Prostate gland (tissue), 2 donors: ENCODE results near the gene ZNF775. TPM values are rescaled to one million over a fixed set of nuclear protein-coding genes. Genes with fewer than 3 reads are reported as not detected.
A peak's percentile ranks its signal among the peaks of the same experiment; 100 is the strongest.

Source experiments
- DNase-seq: peaks from one replicate; pipeline ENCODE4 v3.0.0-alpha.2; 2019; ENCODE audit warnings: low spot score
- H3K27ac ChIP-seq, 2 donors: fragments of 200-600 bp; sonication (generic); 2 replicates each; pipeline ENCODE4 v1.5.1; 2017 to 2019
- H3K27me3 ChIP-seq: fragments of 200-600 bp; sonication (generic); replicated peaks from 2 replicates; pipeline ENCODE4 v1.5.1; 2019; ENCODE audit not compliant: insufficient read depth
- H3K36me3 ChIP-seq, 2 donors: fragments of 200-600 bp; sonication (generic); 1 replicate in 1 of 2; 2 replicates in 1 of 2; pipeline versions ENCODE4 v1.5.1 to v1.8.1; 2017 to 2019
- H3K4me1 ChIP-seq: fragments of 200-600 bp; sonication (generic); replicated peaks from 2 replicates; pipeline ENCODE4 v1.5.1; 2019
- H3K4me3 ChIP-seq, 2 donors: fragments of 200-600 bp; sonication (generic); 2 replicates each; pipeline ENCODE4 v1.5.1; 2017 to 2019
- H3K9me3 ChIP-seq: fragments of 200-600 bp; sonication (generic); 2 replicates; pipeline ENCODE4 v1.5.1; 2017
- CTCF ChIP-seq, 4 experiments: fragments of 200-600 bp in 2 of 4; fragments of 450-650 bp in 2 of 4; sonication (generic) in 2 of 4; IDR thresholded peaks; 1 replicate in 3 of 4; 2 replicates in 1 of 4; pipeline ENCODE4 v1.5.1; 2016 to 2019; ENCODE audit warnings: antibody characterized with exemption in 4 of 4, mild to moderate bottlenecking in 2 of 4, moderate library complexity in 2 of 4
- POLR2A ChIP-seq: fragments of 450-650 bp; IDR thresholded peaks from one replicate; pipeline ENCODE4 v1.6.1; 2016; ENCODE audit warnings: antibody characterized with exemption, mild to moderate bottlenecking
- POLR2AphosphoS5 ChIP-seq: sonication (generic); formaldehyde crosslinking; IDR thresholded peaks from one replicate; pipeline ENCODE4 v1.6.1; 2017; ENCODE audit warnings: antibody characterized with exemption
- WGBS: methylation state at CpG from one replicate; pipeline ENCODE4 v1.1.5; 2018; 5-methylcytosine and 5-hydroxymethylcytosine counted together
- intact Hi-C: fragments of 100-400 bp; cut with DNase I; formaldehyde crosslinking; loops from one replicate; pipeline ENCODE4 v1.14.2; 2022
- total RNA-seq, 2 donors: library from RNA; depleted of rRNA; stranded (reverse); fragments of >200 nt; gene quantifications; one replicate each; pipeline ENCODE4 v1.1.0, GENCODE V29; 2016

The ZNF775 gene
- total RNA-seq, 2 donors from 2014 or later, result 14.4 to 14.8 TPM

GRCh38 chr7:150374472-150374871 lies 4.7 kb upstream of the ZNF775 start:
- Histone ChIP-seq H3K36me3 (no peaks in the 10 kb centered on the region), H3K27ac (no peak overlapping the region)
- intact Hi-C loops, result no loop called here

GRCh38 chr7:150375662-150376521 lies 3.2 kb upstream of the ZNF775 start:
- no peak for DNase-seq
- intact Hi-C loops, result no loop called here
- H3K4me1 ChIP-seq, result peaks cover 18% of the 10 kb centered on the region

More at GRCh38 chr7:150374472-150374871, 4.7 kb upstream of the ZNF775 start:
- TF ChIP-seq POLR2A (no peak), POLR2AphosphoS5 (no peak), CTCF (IDR thresholded peaks at IDR 0.05) (no peak)
- H3K9me3 ChIP-seq, result no peaks in the 10 kb centered on the region
- DNase-seq, result no peak
- no peaks in the 10 kb centered on the region for H3K27me3 ChIP-seq
- no peak overlapping the region for H3K4me3 ChIP-seq
- 80% methylated on average over 5 of the region's 5 CpGs for WGBS
- H3K4me1 ChIP-seq, result peaks cover 29% of the 10 kb centered on the region

DNA sequence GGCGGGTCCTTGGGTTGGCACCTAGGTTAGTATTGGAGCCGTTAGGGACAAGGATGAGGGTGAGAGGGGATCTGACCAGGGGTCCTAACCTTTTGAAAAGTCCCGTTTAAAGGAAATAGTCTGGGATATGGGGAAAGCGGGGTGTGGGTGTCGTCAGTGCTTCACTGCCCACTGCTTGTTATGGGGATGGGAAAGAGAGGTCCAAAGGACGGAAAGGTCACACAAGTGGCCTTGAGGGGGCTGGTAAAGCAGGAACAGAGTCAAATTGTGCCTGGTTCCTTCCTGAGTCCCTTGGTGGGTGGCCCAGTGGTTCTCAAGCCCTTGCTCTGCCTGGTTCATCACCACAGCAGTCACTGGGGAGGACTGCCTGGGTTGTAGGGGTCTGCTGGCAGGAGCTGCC lies 2.6 kb upstream of the ZNF775 start:
- Histone ChIP-seq H3K4me1 (peaks cover 18% of the 10 kb centered on the region), H3K27me3 (no peaks in the 10 kb centered on the region), H3K27ac (peak overlapping the region in 1 of 2 donors; percentile 9), H3K9me3 (no peaks in the 10 kb centered on the region), H3K36me3 (no peaks in the 10 kb centered on the region), H3K4me3 (no peak overlapping the region)
- no peak for DNase-seq
- intact Hi-C loops, result no loop called here
- TF ChIP-seq POLR2A, result no peak
- no peak for TF ChIP-seq POLR2AphosphoS5
- TF ChIP-seq CTCF (IDR thresholded peaks at IDR 0.05), result no peak
- 83% methylated on average over 6 of the region's 6 CpGs for WGBS

More at GRCh38 chr7:150375662-150376521, 3.2 kb upstream of the ZNF775 start:
- 82% methylated on average over 10 of the region's 10 CpGs for WGBS
- TF ChIP-seq POLR2AphosphoS5 (no peak), POLR2A (no peak), CTCF (IDR thresholded peaks at IDR 0.05) (no peak)
- Histone ChIP-seq H3K27ac (peak overlapping the region in 1 of 2 donors; percentile 9), H3K4me3 (no peak overlapping the region), H3K27me3 (no peaks in the 10 kb centered on the region), H3K9me3 (no peaks in the 10 kb centered on the region), H3K36me3 (no peaks in the 10 kb centered on the region)

GRCh38 chr7:150377196-150377595 lies 1.9 kb upstream of the ZNF775 start:
- H3K27ac ChIP-seq, result peak overlapping the region; percentile 93 to 94
- peaks cover 21% of the 10 kb centered on the region for H3K4me1 ChIP-seq
- WGBS, result 46% methylated on average over 3 of the region's 3 CpGs

More at GRCh38 chr7:150377196-150377595, 1.9 kb upstream of the ZNF775 start:
- Histone ChIP-seq H3K9me3 (no peaks in the 10 kb centered on the region), H3K4me3 (no peak overlapping the region), H3K36me3 (no peaks in the 10 kb centered on the region), H3K27me3 (no peaks in the 10 kb centered on the region)
- TF ChIP-seq CTCF (IDR thresholded peaks at IDR 0.05) (no peak), POLR2A (no peak), POLR2AphosphoS5 (no peak)
- intact Hi-C loops, result no loop called here
- no peak for DNase-seq
